Stimulated activated CD4-positive, alpha-beta T cell treated with anti-CD3 and anti-CD28 coated beads, Interleukin-2, amount 100 ng/mL, for 48 hours (primary cell): Measurements from ENCODE around the gene ARMCX4.
A peak's percentile ranks its signal among the peaks of the same experiment; 100 is the strongest.
"Not testable (repeated sequence)": the region's sequence is repeated elsewhere in the genome, so short reads cannot be mapped to it uniquely, and the experiment has no call there.

Experiments used
- DNase-seq, 2 donors: peaks; one replicate each; pipeline ENCODE4 v3.0.0-alpha.2; 2020

The ARMCX4 gene

DNA sequence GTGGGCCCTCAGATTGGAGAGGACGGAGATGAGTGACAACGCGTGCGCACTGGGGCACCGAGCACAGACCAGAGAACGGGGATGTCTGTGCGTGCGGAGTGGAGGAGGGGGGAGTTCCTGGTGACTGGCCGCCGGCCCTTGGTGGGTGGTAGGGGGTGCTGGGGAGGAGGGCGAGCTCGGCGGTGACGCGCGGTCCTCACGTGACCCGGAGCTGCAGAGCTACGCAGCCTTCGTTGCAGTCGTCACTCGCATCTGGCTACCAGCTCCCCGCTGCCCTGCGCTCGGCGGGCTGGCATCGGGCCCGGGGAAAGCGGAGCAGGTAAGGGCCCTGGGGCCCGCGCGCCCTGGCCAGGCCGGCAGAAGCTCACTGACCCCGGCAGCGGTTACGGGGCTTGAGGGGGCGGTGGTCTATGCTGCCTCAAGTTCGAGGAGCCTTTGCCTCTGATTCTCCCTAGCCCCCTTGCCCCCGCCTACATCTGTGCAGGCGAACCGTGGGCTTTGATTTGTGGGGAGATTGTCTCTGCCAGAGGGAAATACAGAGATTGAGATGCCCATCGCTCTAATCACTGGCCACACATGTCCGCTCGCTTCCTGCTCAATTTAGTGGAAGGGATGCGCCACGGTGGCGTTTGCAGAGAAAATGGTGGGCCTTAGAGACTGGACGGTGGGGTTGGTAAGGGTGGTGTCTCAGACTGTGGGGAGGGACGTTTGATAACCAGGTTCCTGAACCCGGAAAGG, at the start of gene ARMCX4:
ARMCX4 (plus strand) TSS at position 245 of the 738 bp plus-strand sequence. CDS start 3,134 bp downstream, outside the sequence.
- peak; percentile 1 to 38 for DNase-seq

DNA sequence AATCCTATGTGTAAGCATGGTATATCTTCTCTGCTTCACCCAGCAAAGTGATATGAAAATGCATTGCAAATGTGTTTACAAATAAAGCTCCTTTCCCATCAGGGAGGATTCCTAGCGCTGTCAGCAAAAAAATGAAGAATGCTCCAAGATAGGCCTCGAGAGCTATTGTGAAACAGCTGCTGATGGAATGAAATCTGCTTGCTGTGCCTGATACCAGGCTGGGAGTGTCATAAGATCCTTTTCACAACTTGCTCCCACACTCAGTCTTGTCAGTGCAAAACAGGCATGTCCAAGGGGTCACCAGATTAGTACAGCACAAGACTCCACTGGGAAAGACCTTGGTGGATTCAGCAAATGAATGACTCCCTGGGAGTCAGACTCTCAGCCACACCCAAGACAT, 43.2 kb upstream of the ARMCX4 start:
- no peak for DNase-seq

DNA sequence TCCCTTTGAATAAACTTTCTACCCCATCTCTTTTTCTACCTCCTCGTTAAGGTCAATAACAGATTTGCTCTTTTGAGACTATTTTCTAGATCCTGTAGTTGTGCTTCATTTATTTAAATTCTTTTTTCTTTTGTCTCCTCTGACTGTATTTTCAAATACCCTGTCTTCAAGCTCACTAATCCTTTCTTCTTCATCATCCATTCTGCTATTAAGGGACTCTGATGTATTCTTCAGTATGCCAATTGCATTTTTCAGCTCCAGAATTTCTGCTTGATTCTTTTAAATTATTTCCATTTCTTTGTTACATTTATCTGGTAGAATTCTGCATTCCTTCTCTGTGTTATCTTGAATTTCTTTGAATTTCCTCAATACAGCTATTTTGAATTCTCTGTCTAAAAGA, 36.0 kb upstream of the ARMCX4 start:
- DNase-seq, result no peak

DNA sequence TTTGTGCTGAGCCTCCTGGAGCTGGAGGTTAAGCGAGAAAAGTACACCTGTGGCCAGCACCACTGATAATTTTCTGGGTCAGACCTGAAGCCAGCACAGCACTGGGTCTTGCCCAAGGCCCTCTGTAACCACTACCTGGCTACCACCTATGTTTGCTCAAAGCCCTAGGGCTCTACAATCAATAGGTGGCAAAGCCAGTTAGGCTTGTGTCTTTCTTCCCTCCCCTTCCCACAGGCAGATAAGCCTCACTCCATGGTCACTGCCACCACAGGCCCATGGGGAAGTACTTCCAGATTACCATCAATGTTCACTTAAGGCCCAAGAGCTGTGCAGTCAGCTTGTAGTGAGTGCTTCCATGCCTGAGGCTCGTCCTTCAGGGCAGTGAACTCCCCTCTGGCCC, 35.2 kb upstream of the ARMCX4 start:
- no peak for DNase-seq

DNA sequence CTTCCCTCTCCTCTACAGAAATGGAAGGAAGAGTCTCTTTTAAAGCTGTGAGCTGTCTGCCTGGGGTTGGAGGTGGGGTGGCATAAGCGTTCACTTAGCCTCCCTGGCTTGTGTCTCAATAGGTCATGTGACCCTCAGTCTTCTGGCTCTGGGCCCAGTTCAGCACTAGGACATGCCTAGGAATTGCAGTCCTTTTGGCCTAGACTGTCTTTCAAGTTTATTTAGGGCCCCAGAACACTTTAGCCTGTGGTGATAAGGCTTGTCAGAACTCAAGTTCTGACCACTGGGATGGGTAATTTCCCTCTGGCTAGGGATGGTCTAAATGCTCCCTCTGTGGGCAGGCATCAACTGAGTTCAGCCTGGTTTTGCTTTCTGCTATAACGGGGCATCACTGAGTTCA, 34.3 kb upstream of the ARMCX4 start:
- no peak for DNase-seq

DNA sequence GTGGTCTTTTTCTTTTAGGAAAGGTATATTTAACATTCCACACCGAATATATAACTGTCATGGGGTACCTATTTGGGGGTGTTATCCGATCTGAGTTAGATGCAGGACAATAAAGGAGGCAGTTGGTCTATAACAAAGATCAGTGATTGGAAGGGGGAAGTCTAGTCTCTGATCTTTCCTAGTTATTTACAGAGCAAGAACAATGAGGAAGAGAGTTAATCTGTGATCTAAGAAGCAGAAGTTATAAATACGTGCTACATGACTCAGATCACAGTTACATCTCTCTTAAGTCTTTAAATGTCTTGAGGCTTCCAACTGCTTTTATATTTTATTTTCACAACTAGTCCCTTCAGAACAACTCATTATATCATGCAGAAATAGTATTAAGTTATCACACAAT, 33.2 kb upstream of the ARMCX4 start:
- DNase-seq, result no peak

DNA sequence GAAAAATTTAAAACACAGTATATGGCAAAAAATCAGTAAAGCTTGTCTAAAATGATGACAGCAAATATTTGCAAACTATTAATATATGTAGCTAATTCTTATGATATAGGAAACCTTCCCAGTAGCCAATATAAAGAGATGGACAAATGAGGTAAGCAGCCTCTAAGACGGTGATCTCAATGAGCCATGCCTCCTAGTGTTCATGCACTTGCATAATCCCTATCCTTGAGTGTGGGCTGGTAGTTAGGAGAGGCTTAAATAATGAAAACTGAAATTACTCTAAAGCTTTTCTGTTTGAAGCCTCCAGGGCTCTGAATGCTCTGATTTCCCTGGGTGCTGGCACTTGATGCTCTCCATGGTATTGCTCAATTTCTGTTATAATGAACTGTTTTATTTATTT, 24.6 kb upstream of the ARMCX4 start:
- no peak for DNase-seq

DNA sequence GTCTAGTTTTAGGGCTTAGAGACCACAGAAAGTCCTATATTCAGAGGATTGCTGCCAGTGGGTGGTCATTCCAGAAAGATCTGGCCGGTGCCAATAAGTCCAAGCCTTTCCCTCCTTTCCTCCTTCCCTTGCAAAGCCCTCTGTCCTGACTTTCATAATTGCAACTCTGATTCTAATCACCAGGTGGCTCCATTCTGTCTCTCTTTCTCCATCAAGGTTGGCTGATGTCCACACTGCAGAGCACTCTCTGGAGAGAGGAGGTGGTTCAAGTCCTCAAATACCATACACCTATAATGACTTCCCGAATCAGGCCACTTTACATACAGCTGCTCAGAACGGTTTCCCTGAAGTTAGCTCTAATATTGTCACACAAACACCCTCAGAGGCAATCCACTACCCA, 22.4 kb upstream of the ARMCX4 start:
- no peak for DNase-seq

DNA sequence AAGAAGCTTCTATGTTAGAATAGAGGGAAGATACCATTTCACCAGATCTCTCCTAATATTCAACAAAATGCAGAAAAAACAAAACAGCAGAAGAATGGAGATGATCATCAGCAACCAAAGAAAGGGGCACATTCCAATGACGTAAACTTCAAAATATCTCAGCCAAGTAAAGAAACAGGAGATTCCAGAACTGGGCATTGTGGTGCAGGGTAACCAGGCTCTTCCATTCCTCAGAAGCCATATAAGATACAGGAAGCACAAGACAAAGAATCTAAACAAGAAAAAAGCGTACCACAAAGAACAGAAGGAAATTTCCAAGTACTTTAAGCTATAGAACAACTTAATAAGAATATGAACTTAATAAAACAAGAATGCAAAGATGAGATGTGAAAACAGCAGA, 6.9 kb upstream of the ARMCX4 start:
- no peak for DNase-seq

DNA sequence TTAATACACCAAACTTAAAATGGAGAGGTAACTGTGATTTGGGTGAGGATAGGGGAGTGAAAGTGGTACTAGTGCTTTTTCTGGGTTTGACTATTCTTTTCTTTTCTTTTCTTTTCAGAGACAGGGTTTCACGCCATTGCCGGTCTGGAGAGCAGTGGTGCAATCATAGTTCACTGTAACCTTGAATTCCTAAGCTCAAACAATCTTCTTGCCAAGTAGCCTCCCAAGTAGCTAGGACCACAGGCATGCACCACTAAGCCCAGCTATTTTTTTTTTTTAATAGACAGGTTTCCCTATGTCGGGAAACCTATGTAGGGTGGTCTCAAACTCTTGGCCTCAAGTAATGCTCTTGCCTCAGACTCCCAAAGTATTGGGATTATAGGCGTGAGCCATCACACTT, 3.0 kb upstream of the ARMCX4 start:
- DNase-seq, result no peak

DNA sequence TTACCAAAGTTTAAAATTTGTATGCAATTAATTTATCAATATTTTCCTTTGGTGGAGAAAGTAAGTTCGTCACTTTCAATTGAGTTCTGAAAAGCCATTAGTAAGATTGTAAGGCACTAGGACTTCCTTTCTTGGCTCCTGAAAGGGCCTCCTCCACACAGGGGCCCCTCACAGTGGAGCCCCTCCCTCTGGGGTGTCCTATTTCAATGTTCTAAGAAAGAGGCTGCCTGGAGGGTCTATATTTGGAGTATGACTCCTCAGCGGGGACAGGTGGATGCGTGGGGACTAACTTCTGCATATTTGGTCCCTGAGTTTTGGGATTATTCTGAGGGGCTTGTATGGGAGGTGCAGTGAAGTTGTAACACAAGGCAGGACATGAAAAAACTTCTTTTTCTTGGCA, 1.6 kb upstream of the ARMCX4 start:
- DNase-seq, result no peak

DNA sequence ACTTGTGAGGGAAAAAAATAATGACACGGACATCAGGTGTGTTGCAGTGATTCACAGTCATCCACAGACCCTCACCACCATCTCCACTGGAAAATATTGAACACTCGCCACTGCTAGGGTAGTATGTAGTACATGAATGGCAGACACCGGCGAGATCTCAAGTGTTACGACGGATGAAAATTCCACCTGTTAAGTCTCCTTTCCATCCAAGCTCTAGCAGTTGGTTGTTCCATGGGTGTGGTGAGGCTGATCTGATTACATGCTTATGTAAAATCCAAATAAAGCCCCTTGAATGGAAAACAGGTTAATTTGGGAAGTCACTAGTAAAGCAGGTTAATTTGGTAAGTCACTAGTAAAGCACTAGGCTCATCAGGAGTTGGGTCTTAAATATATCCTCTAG, 1.1 kb upstream of the ARMCX4 start:
- no peak for DNase-seq

DNA sequence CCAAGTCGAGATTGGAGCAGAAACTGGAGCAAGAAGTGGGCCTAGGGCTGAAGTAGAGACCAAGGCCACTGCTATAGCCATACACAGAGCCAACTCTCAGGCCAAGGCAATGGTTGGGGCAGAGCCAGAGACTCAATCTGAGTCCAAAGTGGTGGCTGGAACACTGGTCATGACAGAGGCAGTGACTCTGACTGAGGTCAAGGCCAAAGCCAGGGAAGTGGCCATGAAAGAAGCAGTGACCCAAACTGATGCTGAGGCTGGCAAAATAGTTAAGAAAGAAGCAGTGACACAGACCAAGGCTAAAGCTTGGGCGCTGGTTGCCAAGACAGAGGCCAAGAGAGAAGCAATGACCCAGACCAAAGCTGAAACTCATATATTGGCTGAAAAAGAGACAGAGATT, 3.5 kb downstream of the ARMCX4 start:
- no peak for DNase-seq

DNA sequence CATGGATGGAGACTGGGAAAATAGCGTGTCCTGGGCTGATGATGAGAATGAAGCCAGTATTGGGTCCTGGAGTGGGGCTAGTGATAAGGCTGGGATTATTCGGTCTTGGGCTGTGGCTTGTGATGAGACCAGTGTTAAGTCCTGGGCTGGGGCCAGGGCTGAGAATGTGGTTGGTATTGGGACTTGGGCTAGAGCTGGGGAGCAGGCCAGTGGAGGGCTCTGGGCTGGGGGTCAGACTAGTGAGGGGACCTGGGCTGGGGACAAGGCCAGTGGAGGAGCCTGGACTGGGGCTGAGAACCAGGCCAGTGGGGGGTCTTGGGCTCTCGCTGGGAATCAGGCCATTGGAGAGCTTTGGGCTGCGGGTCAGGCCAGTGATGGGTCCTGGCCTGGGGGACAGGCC, 6.7 kb downstream of the ARMCX4 start:
- no peak for DNase-seq

DNA sequence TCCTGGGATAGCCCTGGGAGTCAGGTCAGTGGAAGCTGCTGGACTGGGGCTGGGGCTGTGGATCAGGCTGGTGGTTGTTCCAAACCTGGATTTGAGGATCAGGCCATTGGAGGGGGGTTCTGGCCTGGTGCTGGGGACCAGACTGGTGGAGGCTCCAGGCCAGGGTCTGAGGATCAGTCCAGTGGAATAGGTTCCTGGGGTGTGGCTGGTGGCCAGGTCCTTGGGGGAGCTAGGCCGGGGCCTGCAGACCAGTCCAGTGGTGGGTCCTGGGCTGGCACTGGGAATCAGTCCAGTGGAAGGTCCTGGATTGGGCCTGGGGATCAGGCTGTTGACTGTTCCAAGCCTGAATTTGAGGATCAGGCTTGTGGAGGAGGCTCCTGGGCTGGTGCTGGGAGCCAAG, 8.0 kb downstream of the ARMCX4 start:
- no peak for DNase-seq

DNA sequence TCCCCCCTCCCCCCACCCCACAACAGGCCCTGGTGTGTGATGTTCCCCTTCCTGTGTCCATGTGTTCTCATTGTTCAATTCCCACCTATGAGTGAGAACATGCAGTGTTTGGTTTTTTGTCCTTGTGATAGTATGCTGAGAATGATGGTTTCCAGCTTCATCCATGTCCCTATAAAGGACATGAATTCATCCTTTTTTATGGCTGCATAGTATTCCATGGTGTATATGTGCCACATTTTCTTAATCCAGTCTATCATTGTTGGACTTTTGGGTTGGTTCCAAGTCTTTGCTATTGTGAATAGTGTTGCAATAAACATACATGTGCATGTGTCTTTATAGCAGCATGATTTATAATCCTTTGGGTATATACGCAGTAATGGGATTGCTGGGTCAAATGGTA, 17.7 kb downstream of the ARMCX4 start:
- DNase-seq, result not testable (repeated sequence)

DNA sequence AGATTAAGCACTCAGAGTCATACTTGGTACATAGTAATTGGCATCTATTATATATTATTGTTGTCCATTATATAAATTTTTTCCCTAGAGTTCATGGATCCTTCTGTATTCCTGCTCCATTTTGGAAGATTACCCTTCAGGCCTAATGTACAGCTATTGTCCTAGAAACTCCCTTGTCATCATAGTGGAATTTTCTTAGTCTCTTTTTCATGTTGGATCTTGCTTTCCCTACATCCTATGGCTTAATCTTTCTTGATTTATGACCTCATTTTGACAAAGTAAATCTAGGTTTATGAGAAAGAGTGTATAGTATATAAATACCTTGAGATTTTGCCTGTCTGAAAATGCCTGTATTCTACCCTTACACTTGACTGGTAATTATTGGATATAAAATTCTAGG, 22.1 kb downstream of the ARMCX4 start:
- no peak for DNase-seq

DNA sequence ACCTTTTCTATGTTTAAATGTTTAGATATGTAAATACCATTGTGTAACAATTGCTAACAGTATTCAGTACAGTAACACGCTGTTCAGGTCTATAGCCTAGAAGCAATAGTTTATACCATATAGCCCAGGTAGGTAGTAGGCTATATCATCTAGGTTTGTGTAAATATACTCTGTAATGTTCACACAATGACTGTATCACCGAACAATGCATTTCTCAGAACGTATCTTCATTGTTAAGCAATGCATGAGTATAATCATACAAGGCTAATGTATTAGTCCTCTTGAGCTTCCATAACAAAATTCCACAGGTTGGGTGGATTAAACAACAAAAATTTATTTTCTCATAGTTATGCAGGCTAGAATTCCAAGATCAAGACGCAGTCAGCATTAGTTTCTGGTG, 22.7 kb downstream of the ARMCX4 start:
- no peak for DNase-seq

DNA sequence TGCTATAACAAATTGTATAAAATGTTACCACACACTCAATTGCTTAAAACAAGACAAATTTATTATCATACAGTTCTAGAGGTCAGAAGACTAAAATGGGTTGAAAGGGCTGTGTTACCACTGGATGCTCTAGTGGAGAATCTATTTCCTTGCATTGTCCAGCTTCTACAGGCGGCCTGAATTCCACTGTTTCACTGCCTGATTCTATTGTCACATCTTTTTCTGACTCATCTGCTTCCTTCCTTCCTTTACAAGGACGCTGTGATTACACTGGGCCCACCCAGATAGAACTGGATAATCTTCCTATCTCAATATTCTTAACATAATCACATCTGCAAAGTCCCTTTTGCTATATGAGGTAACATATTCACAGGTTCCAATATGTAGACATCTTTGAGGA, 45.7 kb downstream of the ARMCX4 start:
- DNase-seq, result no peak
